OCI-LY1 (cell line): ENCODE data around the gene FBXO8.

Experiments
- H2AFZ ChIP-seq: fragments of 200-600 bp; sonication (generic), shearing (Covaris generic); 2 replicates; pipeline ENCODE4 v1.6.0; 2014; ENCODE audit warnings: antibody characterized with exemption, mild to moderate bottlenecking, low read length
- H3F3A ChIP-seq: fragments of 200-600 bp; sonication (generic), shearing (Covaris generic); 2 replicates; pipeline ENCODE4 v1.6.0; 2014; ENCODE audit warnings: mild to moderate bottlenecking, antibody characterized with exemption, low read length, moderate library complexity; ENCODE audit not compliant: insufficient read depth
- H3K27ac ChIP-seq: fragments of 200-600 bp; sonication (generic); 2 replicates; pipeline ENCODE4 v1.5.1; 2014; ENCODE audit warnings: low read length, mixed run types, mild to moderate bottlenecking, low read depth; ENCODE audit not compliant: poor library complexity, severe bottlenecking
- H3K27me3 ChIP-seq: fragments of 200-600 bp; sonication (generic); 2 replicates; pipeline ENCODE4 v1.6.0; 2014; ENCODE audit warnings: antibody characterized with exemption, mild to moderate bottlenecking, low read length, moderate library complexity; ENCODE audit not compliant: insufficient read depth
- H3K36me3 ChIP-seq: fragments of 200-600 bp; sonication (generic); 2 replicates; pipeline ENCODE4 v1.6.1; 2014; ENCODE audit warnings: mild to moderate bottlenecking, antibody characterized with exemption, low read length, moderate library complexity, mixed read lengths; ENCODE audit not compliant: insufficient read depth
- H3K4me1 ChIP-seq: fragments of 200-600 bp; sonication (generic); 2 replicates; pipeline ENCODE4 v1.5.1; 2014; ENCODE audit warnings: mild to moderate bottlenecking, low read length, moderate library complexity; ENCODE audit not compliant: insufficient read depth, severe bottlenecking
- H3K4me2 ChIP-seq: fragments of 200-600 bp; sonication (generic), shearing (Covaris generic); 2 replicates; pipeline ENCODE4 v1.6.1; 2014; ENCODE audit warnings: low read length
- H3K4me3 ChIP-seq: fragments of 200-600 bp; sonication (generic); 2 replicates; pipeline ENCODE4 v1.5.1; 2014; ENCODE audit warnings: low read length, low read depth, mild to moderate bottlenecking, mixed read lengths; ENCODE audit not compliant: poor library complexity, severe bottlenecking
- H3K79me2 ChIP-seq: fragments of 200-600 bp; shearing (Covaris generic); 2 replicates; pipeline ENCODE4 v1.6.1; 2016; ENCODE audit warnings: mixed run types, low read length, mixed read lengths; ENCODE audit not compliant: insufficient read depth
- H3K9ac ChIP-seq: fragments of 200-600 bp; sonication (generic), shearing (Covaris generic); 2 replicates; pipeline ENCODE4 v1.6.1; 2014; ENCODE audit warnings: mild to moderate bottlenecking, low read length, mixed read lengths
- H3K9me2 ChIP-seq: fragments of 200-600 bp; sonication (generic), shearing (Covaris generic); 2 replicates; pipeline ENCODE4 v1.6.1; 2014; ENCODE audit warnings: low read depth, mild to moderate bottlenecking, low read length, mixed read lengths
- H3K9me3 ChIP-seq: fragments of 200-600 bp; shearing (Covaris generic); 2 replicates; pipeline ENCODE4 v1.6.1; 2014; ENCODE audit warnings: low read length, mixed read lengths
- H4K20me1 ChIP-seq: fragments of 200-600 bp; sonication (generic), shearing (Covaris generic); 2 replicates; pipeline ENCODE4 v1.6.0; 2016; ENCODE audit warnings: mild to moderate bottlenecking, low read length; ENCODE audit not compliant: insufficient read depth
- CTCF ChIP-seq: fragments of 200-600 bp; sonication (generic), shearing (Covaris generic); IDR thresholded peaks from 2 replicates; pipeline ENCODE4 v1.5.1; 2017; ENCODE audit warnings: mild to moderate bottlenecking, antibody characterized with exemption, low read length, moderate library complexity, mixed read lengths
- EZH2 ChIP-seq: fragments of 200-600 bp; sonication (generic), shearing (Covaris generic); IDR thresholded peaks from 2 replicates; pipeline ENCODE4 v1.8.0; 2017; ENCODE audit warnings: borderline replicate concordance, mixed run types, mild to moderate bottlenecking, antibody characterized with exemption, low read length, moderate library complexity, mixed read lengths

Gene FBXO8

GRCh38 chr4:174190832-174191500 is 92.5 kb downstream of the FBXO8 start:
- H3K4me2 ChIP-seq, result no peak overlapping the region
- no peak overlapping the region for H3K4me3 ChIP-seq
- no peaks in the 10 kb centered on the region for H4K20me1 ChIP-seq
- H3K27ac ChIP-seq, result no peak overlapping the region
- no peaks in the 10 kb centered on the region for H3F3A ChIP-seq
- no peak for TF ChIP-seq CTCF
- no peak for TF ChIP-seq EZH2
- H3K9me3 ChIP-seq, result no peaks in the 10 kb centered on the region
- no peak overlapping the region for H3K9ac ChIP-seq
- H2AFZ ChIP-seq, result no peak overlapping the region
- H3K4me1 ChIP-seq, result no peaks in the 10 kb centered on the region
- H3K9me2 ChIP-seq, result no peaks in the 10 kb centered on the region
- H3K79me2 ChIP-seq, result no peaks in the 10 kb centered on the region
- H3K36me3 ChIP-seq, result no peaks in the 10 kb centered on the region
- no peaks in the 10 kb centered on the region for H3K27me3 ChIP-seq

- Histone ChIP-seq H3K4me3 (no peak overlapping the region), H3K9me2 (no peaks in the 10 kb centered on the region), H3K9me3 (no peaks in the 10 kb centered on the region), H3K4me1 (no peaks in the 10 kb centered on the region), H4K20me1 (no peaks in the 10 kb centered on the region), H3K4me2 (no peak overlapping the region), H3K27me3 (no peaks in the 10 kb centered on the region), H3K79me2 (no peaks in the 10 kb centered on the region), H3K36me3 (no peaks in the 10 kb centered on the region), H3F3A (no peaks in the 10 kb centered on the region), H3K27ac (no peak overlapping the region), H2AFZ (no peak overlapping the region), H3K9ac (no peak overlapping the region)
- TF ChIP-seq EZH2, result no peak
- TF ChIP-seq CTCF, result no peak
Measured at GRCh38 chr4:174189392-174190015, 94.0 kb downstream of the FBXO8 start.
